Heart left ventricle (tissue), 13 donors: ENCODE results near the gene INO80.

Source experiments
- POLR2A ChIP-seq, 2 donors: fragments of 450-650 bp; IDR thresholded peaks; one replicate each; pipeline ENCODE4 v1.6.1; 2017; ENCODE audit warnings: antibody characterized with exemption in 2 of 2, mild to moderate bottlenecking in 2 of 2, moderate library complexity in 2 of 2
- TF ChIP-seq, protein P1 (sequence below), 12 donors: fragments of 200-600 bp; sonication (generic) in 4 of 12; IDR thresholded peaks; one replicate each; pipeline versions ENCODE4 v1.5.0 to v1.8.0; 2018 to 2022; ENCODE audit warnings: antibody characterized with exemption in 12 of 12, mild to moderate bottlenecking in 5 of 12
- donor health status: ischemic (EF 13 %, LVEDD 7.1; RV severe dilation, severe dysfunction).
- donor health status: DM: no; HTN: yes; CAD: no.
- donor health status: DM: no; HTN: no; CAD: no.
- donor health status: ischemic (EF 25% LVEDD 6.9; RV normal size, moderate dysfunction).
- donor health status: ischemic (EF 25% LVEDD 5.7; RV mildly dilated, moderate dysfunction).
- donor health status: ischemic (EF 35%, LVEDD 5.7; RV mildly dilated, moderate dysfunction).
- donor health status: nonischemic (EF 11% LVEDD 7.7; RV severe dilation, severe dysfunction).
- donor health status: DM: yes; HTN: yes; CAD: no.
- donor health status: PGD.
- donor health status: ischemic (EF 29% LVEDD 5.4; RV normal size, mild dysfunction).
- donor health status: nonischemic (EF 23%, LVEDD 6.1; RV moderate dilation, normal function).

DNA sequence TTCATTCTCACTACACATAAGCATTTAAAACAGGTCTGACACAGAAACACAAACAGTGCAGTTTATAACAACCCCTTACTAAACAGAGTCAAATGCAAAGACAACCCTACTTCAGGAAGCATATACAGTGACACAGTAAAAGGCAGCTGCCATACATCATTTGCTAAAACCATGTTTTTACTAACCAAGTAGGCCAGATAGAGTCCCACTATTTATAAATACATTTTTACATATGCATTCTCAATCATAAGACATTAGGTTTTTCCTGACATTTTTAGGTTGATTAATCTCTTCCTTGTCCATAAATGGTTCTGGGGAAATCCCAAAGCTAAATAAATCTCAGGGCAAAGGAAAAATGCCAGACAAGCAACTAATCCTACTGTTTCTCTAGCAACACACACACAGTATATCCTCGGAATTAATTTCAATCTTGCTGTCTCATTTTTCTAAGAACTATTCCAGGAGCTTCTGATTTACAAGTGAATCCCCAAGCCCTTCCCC is 123.8 kb downstream of the INO80 start:
- TF ChIP-seq, protein P1, sequence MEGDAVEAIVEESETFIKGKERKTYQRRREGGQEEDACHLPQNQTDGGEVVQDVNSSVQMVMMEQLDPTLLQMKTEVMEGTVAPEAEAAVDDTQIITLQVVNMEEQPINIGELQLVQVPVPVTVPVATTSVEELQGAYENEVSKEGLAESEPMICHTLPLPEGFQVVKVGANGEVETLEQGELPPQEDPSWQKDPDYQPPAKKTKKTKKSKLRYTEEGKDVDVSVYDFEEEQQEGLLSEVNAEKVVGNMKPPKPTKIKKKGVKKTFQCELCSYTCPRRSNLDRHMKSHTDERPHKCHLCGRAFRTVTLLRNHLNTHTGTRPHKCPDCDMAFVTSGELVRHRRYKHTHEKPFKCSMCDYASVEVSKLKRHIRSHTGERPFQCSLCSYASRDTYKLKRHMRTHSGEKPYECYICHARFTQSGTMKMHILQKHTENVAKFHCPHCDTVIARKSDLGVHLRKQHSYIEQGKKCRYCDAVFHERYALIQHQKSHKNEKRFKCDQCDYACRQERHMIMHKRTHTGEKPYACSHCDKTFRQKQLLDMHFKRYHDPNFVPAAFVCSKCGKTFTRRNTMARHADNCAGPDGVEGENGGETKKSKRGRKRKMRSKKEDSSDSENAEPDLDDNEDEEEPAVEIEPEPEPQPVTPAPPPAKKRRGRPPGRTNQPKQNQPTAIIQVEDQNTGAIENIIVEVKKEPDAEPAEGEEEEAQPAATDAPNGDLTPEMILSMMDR (IDR thresholded peaks at IDR 0.05), result no peak
- TF ChIP-seq POLR2A (IDR thresholded peaks at IDR 0.05), result no peak
